ENCODE data around the gene MRPL43. TPM values are rescaled to one million over a fixed set of nuclear protein-coding genes. Genes with fewer than 3 reads are reported as not detected.

Gene MRPL43
- total RNA-seq, 2 experiments from 2014 or later, result 53.8 to 56.2 TPM

DNA sequence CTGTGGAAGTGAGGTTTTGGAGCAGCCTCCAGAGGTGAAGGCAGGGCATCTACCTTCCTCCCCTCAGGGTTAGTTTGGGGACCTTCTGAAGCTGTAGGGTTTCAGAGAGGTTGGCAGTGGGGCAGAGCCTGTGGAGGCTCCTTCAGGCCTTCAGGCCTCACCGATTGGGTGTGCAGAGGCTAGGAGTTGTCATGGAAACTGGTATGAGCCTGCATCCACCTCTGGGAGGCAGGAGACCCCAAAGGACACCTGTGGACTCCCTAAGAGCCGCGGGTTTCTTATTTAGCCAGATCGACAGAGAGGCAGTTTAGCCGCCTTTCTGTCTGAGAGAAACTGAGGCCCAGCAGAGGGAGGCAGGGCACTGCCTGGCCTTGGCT lies 14.3 kb upstream of the MRPL43 start:
- H3K9me3 ChIP-seq (ENCODE audit: low read length), result no peaks in the 10 kb centered on the region
- intact Hi-C loops (cut with micrococcal nuclease; ENCODE audit: unreplicated experiment), result no loop called here
- no peaks in the 10 kb centered on the region for H3K9me2 ChIP-seq (ENCODE audit: insufficient read depth, low read length)
- BruUV-seq (replicated peaks), result no TSS peak
- CTCF ChIA-PET (ENCODE audit: unreplicated experiment), result no interaction called here
- no peaks in the 10 kb centered on the region for H3K79me2 ChIP-seq (ENCODE audit: insufficient read depth, low read depth, low read length)
- POLR2A ChIA-PET, result no interaction called here
- no peak for DNase-seq (ENCODE audit: low spot score)
- no peak for TF ChIP-seq CTCF (conservative IDR thresholded peaks at IDR 0.05; ENCODE audit: low read length)
- no peak for TF ChIP-seq EZH2phosphoT487 (IDR thresholded peaks at IDR 0.05; ENCODE audit: borderline replicate concordance, low read depth, low read length)
- H3K27ac ChIP-seq (ENCODE audit: low read depth, low read length, poor library complexity, severe bottlenecking), result no peak overlapping the region
- no peak overlapping the region for H3K4me3 ChIP-seq (ENCODE audit: low read depth, low read length, poor library complexity, severe bottlenecking)
- no peak overlapping the region for H3K4me2 ChIP-seq (ENCODE audit: low read length)
- H2AFZ ChIP-seq (ENCODE audit: low read length), result no peak overlapping the region
- H4K20me1 ChIP-seq (ENCODE audit: insufficient read depth, low read length), result no peaks in the 10 kb centered on the region
- H3K36me3 ChIP-seq (ENCODE audit: insufficient read depth, low read length), result no peaks in the 10 kb centered on the region
- H3K4me1 ChIP-seq (ENCODE audit: insufficient read depth, low read length, poor library complexity, severe bottlenecking), result peaks cover 16% of the 10 kb centered on the region

- no peaks in the 10 kb centered on the region for H3K9me2 ChIP-seq (ENCODE audit: insufficient read depth, low read length)
- no peak overlapping the region for H2AFZ ChIP-seq (ENCODE audit: low read length)
- no peaks in the 10 kb centered on the region for H3K36me3 ChIP-seq (ENCODE audit: insufficient read depth, low read length)
- ChIA-PET POLR2A (interaction anchor here (0.6 kb wide), 1 partner anchor 13 kb away, joined by 3 read pairs; no protein-coding TSS in a partner anchor), CTCF (ENCODE audit: unreplicated experiment) (no interaction called here)
- H3K27ac ChIP-seq (ENCODE audit: low read depth, low read length, poor library complexity, severe bottlenecking), result no peak overlapping the region
- no TSS peak for BruUV-seq (replicated peaks)
- H3K4me2 ChIP-seq (ENCODE audit: low read length), result no peak overlapping the region
- no peak for TF ChIP-seq CTCF (conservative IDR thresholded peaks at IDR 0.05; ENCODE audit: low read length)
- TF ChIP-seq EZH2phosphoT487 (IDR thresholded peaks at IDR 0.05; ENCODE audit: borderline replicate concordance, low read depth, low read length), result no peak
- H3K4me1 ChIP-seq (ENCODE audit: insufficient read depth, low read length, poor library complexity, severe bottlenecking), result peaks cover 22% of the 10 kb centered on the region
- H3K9me3 ChIP-seq (ENCODE audit: low read length), result no peaks in the 10 kb centered on the region
- H3K4me3 ChIP-seq (ENCODE audit: low read depth, low read length, poor library complexity, severe bottlenecking), result no peak overlapping the region
- no peak for DNase-seq (ENCODE audit: low spot score)
- intact Hi-C loops (cut with micrococcal nuclease; ENCODE audit: unreplicated experiment), result no loop called here
- no peaks in the 10 kb centered on the region for H4K20me1 ChIP-seq (ENCODE audit: insufficient read depth, low read length)
- no peaks in the 10 kb centered on the region for H3K79me2 ChIP-seq (ENCODE audit: insufficient read depth, low read depth, low read length)
Measured at GRCh38 chr10:101000915-101001658, 13.8 kb upstream of the MRPL43 start.

All from OCI-LY7 (cell line).